ENCODE data around the gene TBC1D21.

Gene TBC1D21

GRCh38 chr15:73858062-73858461 is 15.3 kb upstream of the TBC1D21 start:
- no peak for DNase-seq (ENCODE audit: low spot score)

- DNase-seq (ENCODE audit: low spot score): no peak
These were observed 11.1 kb upstream of the TBC1D21 start for GRCh38 chr15:73862276-73862675.

- DNase-seq (ENCODE audit: low spot score): no peak
These were observed 8.0 kb upstream of the TBC1D21 start for GRCh38 chr15:73865379-73865778.

- no peak for DNase-seq (ENCODE audit: low spot score)
These were observed 7.5 kb upstream of the TBC1D21 start for GRCh38 chr15:73865904-73866303.

- DNase-seq (ENCODE audit: low spot score): no peak
These were observed 6.9 kb upstream of the TBC1D21 start for GRCh38 chr15:73866481-73866880.

- DNase-seq (ENCODE audit: low spot score): no peak
These were observed 6.4 kb upstream of the TBC1D21 start for GRCh38 chr15:73866881-73867410.

GRCh38 chr15:73867426-73867825 is 5.9 kb upstream of the TBC1D21 start:
- DNase-seq (ENCODE audit: low spot score): no peak

GRCh38 chr15:73867956-73868355 is 5.4 kb upstream of the TBC1D21 start:
- no peak for DNase-seq (ENCODE audit: low spot score)

GRCh38 chr15:73869216-73869995 is 4.0 kb upstream of the TBC1D21 start:
- DNase-seq (ENCODE audit: low spot score): no peak

GRCh38 chr15:73870700-73871408 is 2.5 kb upstream of the TBC1D21 start:
- no peak for DNase-seq (ENCODE audit: low spot score)

- DNase-seq (ENCODE audit: low spot score): no peak
These were observed 1.0 kb upstream of the TBC1D21 start for GRCh38 chr15:73872346-73872745.

- DNase-seq (ENCODE audit: low spot score): no peak
These were observed 636 bp downstream of the TBC1D21 start for GRCh38 chr15:73873889-73874511.

GRCh38 chr15:73879426-73879825 is 6.1 kb downstream of the TBC1D21 start:
- DNase-seq (ENCODE audit: low spot score): no peak

GRCh38 chr15:73881579-73882320 is 8.4 kb downstream of the TBC1D21 start:
- DNase-seq (ENCODE audit: low spot score): no peak

GRCh38 chr15:73882761-73883419 is 9.5 kb downstream of the TBC1D21 start:
- no peak for DNase-seq (ENCODE audit: low spot score)

GRCh38 chr15:73884159-73884558 is 10.8 kb downstream of the TBC1D21 start:
- no peak for DNase-seq (ENCODE audit: low spot score)

- no peak for DNase-seq (ENCODE audit: low spot score)
These were observed 12.8 kb downstream of the TBC1D21 start for GRCh38 chr15:73885954-73886700.

GRCh38 chr15:73886717-73887345 is 13.5 kb downstream of the TBC1D21 start:
- DNase-seq (ENCODE audit: low spot score): no peak

- DNase-seq (ENCODE audit: low spot score): no peak
These were observed 14.1 kb downstream of the TBC1D21 start for GRCh38 chr15:73887481-73887880.

Measured in pons (tissue), 1 donor.